WTC11 (cell line): Measurements from ENCODE around the gene GMPR. TPM values are rescaled to one million over a fixed set of nuclear protein-coding genes. Genes with fewer than 3 reads are reported as not detected.
A peak's percentile ranks its signal among the peaks of the same experiment; 100 is the strongest.

Experiments
- ATAC-seq: fragments of 200-7000 bp; cut with Tn5 transposase; 2 replicates; pipeline ENCODE4 v1.10.0; 2021; ENCODE audit warnings: mild to moderate bottlenecking, moderate library complexity
- CTCF ChIA-PET: fragments of 300-600 bp; sonication (Branson Sonifier 250); formaldehyde crosslinking; loops from one replicate; lab custom pipeline; 2021; ENCODE audit warnings: antibody characterized with exemption; lab: Charles Lee
- POLR2A ChIA-PET: fragments of 350-600 bp; sonication (Branson Sonifier 250); formaldehyde crosslinking; loops from one replicate; lab custom pipeline; 2021; ENCODE audit warnings: antibody characterized with exemption; lab: Charles Lee
- DNase-seq: peaks from one replicate; pipeline ENCODE4 v3.0.0; 2021; ENCODE audit warnings: low spot score
- H3K27ac Mint-ChIP-seq: 2 replicates; pipeline ENCODE4 v1.8.0; 2021; ENCODE audit warnings: mixed read lengths
- H3K27me3 Mint-ChIP-seq: 2 replicates; pipeline ENCODE4 v1.8.0; 2021; ENCODE audit warnings: low read depth, mild to moderate bottlenecking, moderate library complexity, mixed read lengths
- H3K36me3 Mint-ChIP-seq: 2 replicates; pipeline ENCODE4 v1.8.0; 2021; ENCODE audit warnings: mixed read lengths
- H3K4me1 Mint-ChIP-seq: 2 replicates; pipeline ENCODE4 v1.8.0; 2022; ENCODE audit warnings: mixed read lengths
- H3K4me3 Mint-ChIP-seq: 2 replicates; pipeline ENCODE4 v1.8.0; 2021; ENCODE audit warnings: mild to moderate bottlenecking, moderate library complexity, mixed read lengths
- H3K9me3 Mint-ChIP-seq: 2 replicates; pipeline ENCODE4 v1.8.0; 2021; ENCODE audit warnings: mixed read lengths
- JAZF1 ChIP-seq: fragments of 250-450 bp; sonication (Bioruptor Pico); IDR thresholded peaks from 2 replicates; pipeline ENCODE4 v1.9.0; 2021; ENCODE audit warnings: moderate library complexity, mild to moderate bottlenecking, inconsistent platforms
- NR2C2 ChIP-seq: sonication (generic); formaldehyde crosslinking; IDR thresholded peaks from 2 replicates; pipeline ENCODE4 v1.8.0; 2022; ENCODE audit warnings: mild to moderate bottlenecking, missing genetic modification reagents
- TP53 ChIP-seq: sonication (generic); formaldehyde crosslinking; IDR thresholded peaks from 2 replicates; pipeline ENCODE4 v1.8.1; 2023; ENCODE audit warnings: mild to moderate bottlenecking, missing genetic modification reagents
- ZNF138 ChIP-seq: sonication (generic); formaldehyde crosslinking; conservative IDR thresholded peaks from 2 replicates; pipeline ENCODE4 v1.8.1; 2022; ENCODE audit warnings: mild to moderate bottlenecking, moderate library complexity, missing genetic modification reagents
- ZNF219 ChIP-seq: sonication (generic); formaldehyde crosslinking; IDR thresholded peaks from 2 replicates; pipeline ENCODE4 v1.8.0; 2023; ENCODE audit warnings: missing genetic modification reagents, mild to moderate bottlenecking, borderline replicate concordance
- total RNA-seq: library from RNA; stranded (reverse); gene quantifications from 3 replicates; pipeline ENCODE4 v1.2.3, GENCODE V29; 2021
- TF ChIP-seq, protein P1 (sequence below): fragments of 200-600 bp; IDR thresholded peaks from 2 replicates; pipeline ENCODE4 v1.8.0; 2022; ENCODE audit warnings: antibody characterized with exemption
- TF ChIP-seq, protein P2 (sequence below): sonication (generic); formaldehyde crosslinking; IDR thresholded peaks from 2 replicates; pipeline ENCODE4 v1.8.0; 2023; ENCODE audit warnings: missing genetic modification reagents, mild to moderate bottlenecking, borderline replicate concordance
- TF ChIP-seq, protein P3 (sequence below): sonication (generic); formaldehyde crosslinking; IDR thresholded peaks from 2 replicates; pipeline ENCODE4 v1.8.0; 2023; ENCODE audit warnings: mild to moderate bottlenecking, missing genetic modification reagents
- TF ChIP-seq, protein P4 (sequence below): fragments of 250-450 bp; sonication (Bioruptor Pico); IDR thresholded peaks from 2 replicates; pipeline ENCODE4 v1.9.0; 2021; ENCODE audit warnings: mild to moderate bottlenecking, borderline replicate concordance

GMPR gene
- total RNA-seq, 1 experiment from 2014 or later: 2.4 TPM

DNA sequence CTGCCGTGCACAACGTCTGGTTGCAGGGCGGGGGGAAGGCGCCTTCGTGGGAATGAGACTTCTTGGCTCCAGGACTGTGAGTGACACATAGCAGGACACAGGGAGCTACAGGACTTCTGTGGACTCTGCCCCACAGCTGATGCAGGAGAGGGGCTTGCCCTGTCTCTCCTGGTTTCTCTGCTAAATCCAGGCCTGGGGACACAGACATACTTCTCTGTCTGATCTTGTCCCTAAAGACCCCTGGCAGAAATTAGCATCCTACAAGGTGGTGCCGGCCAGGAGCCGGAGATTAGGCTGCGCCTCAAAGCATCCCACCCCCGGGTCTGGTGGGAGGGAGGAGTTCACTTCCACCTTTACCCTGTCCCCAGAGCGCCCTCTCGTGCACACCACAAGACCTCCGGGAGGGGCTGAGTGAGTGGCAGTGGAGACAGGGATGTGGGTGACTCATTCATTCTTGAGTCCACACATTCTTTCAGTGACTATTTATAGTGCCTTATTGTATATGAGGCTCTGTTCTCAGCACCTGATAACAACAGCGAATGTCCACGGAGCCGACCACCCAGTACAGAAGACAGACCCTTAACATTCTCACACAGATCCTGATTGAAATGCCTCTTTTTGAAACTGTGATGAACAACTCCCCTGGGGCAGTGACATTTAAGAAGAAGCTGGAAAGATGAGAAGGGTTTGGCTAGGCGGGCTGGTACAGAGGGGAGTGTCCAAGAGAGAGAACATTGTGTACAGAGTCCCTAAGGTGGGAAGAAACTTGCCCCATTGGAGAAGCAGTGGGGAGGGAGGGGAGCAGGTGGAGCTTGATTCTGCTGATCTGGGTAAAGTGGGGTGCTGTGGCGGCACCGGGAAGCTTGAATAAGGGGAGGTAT, 39.0 kb downstream of the GMPR start (continued):
- TF ChIP-seq, protein P1, sequence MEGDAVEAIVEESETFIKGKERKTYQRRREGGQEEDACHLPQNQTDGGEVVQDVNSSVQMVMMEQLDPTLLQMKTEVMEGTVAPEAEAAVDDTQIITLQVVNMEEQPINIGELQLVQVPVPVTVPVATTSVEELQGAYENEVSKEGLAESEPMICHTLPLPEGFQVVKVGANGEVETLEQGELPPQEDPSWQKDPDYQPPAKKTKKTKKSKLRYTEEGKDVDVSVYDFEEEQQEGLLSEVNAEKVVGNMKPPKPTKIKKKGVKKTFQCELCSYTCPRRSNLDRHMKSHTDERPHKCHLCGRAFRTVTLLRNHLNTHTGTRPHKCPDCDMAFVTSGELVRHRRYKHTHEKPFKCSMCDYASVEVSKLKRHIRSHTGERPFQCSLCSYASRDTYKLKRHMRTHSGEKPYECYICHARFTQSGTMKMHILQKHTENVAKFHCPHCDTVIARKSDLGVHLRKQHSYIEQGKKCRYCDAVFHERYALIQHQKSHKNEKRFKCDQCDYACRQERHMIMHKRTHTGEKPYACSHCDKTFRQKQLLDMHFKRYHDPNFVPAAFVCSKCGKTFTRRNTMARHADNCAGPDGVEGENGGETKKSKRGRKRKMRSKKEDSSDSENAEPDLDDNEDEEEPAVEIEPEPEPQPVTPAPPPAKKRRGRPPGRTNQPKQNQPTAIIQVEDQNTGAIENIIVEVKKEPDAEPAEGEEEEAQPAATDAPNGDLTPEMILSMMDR: no peak
- TF ChIP-seq, protein P2, sequence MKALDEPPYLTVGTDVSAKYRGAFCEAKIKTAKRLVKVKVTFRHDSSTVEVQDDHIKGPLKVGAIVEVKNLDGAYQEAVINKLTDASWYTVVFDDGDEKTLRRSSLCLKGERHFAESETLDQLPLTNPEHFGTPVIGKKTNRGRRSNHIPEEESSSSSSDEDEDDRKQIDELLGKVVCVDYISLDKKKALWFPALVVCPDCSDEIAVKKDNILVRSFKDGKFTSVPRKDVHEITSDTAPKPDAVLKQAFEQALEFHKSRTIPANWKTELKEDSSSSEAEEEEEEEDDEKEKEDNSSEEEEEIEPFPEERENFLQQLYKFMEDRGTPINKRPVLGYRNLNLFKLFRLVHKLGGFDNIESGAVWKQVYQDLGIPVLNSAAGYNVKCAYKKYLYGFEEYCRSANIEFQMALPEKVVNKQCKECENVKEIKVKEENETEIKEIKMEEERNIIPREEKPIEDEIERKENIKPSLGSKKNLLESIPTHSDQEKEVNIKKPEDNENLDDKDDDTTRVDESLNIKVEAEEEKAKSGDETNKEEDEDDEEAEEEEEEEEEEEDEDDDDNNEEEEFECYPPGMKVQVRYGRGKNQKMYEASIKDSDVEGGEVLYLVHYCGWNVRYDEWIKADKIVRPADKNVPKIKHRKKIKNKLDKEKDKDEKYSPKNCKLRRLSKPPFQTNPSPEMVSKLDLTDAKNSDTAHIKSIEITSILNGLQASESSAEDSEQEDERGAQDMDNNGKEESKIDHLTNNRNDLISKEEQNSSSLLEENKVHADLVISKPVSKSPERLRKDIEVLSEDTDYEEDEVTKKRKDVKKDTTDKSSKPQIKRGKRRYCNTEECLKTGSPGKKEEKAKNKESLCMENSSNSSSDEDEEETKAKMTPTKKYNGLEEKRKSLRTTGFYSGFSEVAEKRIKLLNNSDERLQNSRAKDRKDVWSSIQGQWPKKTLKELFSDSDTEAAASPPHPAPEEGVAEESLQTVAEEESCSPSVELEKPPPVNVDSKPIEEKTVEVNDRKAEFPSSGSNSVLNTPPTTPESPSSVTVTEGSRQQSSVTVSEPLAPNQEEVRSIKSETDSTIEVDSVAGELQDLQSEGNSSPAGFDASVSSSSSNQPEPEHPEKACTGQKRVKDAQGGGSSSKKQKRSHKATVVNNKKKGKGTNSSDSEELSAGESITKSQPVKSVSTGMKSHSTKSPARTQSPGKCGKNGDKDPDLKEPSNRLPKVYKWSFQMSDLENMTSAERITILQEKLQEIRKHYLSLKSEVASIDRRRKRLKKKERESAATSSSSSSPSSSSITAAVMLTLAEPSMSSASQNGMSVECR (CRISPR knock-in tag): no peak
- TF ChIP-seq JAZF1 (CRISPR knock-in tag): no peak
- TF ChIP-seq, protein P3, sequence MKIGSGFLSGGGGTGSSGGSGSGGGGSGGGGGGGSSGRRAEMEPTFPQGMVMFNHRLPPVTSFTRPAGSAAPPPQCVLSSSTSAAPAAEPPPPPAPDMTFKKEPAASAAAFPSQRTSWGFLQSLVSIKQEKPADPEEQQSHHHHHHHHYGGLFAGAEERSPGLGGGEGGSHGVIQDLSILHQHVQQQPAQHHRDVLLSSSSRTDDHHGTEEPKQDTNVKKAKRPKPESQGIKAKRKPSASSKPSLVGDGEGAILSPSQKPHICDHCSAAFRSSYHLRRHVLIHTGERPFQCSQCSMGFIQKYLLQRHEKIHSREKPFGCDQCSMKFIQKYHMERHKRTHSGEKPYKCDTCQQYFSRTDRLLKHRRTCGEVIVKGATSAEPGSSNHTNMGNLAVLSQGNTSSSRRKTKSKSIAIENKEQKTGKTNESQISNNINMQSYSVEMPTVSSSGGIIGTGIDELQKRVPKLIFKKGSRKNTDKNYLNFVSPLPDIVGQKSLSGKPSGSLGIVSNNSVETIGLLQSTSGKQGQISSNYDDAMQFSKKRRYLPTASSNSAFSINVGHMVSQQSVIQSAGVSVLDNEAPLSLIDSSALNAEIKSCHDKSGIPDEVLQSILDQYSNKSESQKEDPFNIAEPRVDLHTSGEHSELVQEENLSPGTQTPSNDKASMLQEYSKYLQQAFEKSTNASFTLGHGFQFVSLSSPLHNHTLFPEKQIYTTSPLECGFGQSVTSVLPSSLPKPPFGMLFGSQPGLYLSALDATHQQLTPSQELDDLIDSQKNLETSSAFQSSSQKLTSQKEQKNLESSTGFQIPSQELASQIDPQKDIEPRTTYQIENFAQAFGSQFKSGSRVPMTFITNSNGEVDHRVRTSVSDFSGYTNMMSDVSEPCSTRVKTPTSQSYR (CRISPR knock-in tag): no peak
- TF ChIP-seq, protein P4, sequence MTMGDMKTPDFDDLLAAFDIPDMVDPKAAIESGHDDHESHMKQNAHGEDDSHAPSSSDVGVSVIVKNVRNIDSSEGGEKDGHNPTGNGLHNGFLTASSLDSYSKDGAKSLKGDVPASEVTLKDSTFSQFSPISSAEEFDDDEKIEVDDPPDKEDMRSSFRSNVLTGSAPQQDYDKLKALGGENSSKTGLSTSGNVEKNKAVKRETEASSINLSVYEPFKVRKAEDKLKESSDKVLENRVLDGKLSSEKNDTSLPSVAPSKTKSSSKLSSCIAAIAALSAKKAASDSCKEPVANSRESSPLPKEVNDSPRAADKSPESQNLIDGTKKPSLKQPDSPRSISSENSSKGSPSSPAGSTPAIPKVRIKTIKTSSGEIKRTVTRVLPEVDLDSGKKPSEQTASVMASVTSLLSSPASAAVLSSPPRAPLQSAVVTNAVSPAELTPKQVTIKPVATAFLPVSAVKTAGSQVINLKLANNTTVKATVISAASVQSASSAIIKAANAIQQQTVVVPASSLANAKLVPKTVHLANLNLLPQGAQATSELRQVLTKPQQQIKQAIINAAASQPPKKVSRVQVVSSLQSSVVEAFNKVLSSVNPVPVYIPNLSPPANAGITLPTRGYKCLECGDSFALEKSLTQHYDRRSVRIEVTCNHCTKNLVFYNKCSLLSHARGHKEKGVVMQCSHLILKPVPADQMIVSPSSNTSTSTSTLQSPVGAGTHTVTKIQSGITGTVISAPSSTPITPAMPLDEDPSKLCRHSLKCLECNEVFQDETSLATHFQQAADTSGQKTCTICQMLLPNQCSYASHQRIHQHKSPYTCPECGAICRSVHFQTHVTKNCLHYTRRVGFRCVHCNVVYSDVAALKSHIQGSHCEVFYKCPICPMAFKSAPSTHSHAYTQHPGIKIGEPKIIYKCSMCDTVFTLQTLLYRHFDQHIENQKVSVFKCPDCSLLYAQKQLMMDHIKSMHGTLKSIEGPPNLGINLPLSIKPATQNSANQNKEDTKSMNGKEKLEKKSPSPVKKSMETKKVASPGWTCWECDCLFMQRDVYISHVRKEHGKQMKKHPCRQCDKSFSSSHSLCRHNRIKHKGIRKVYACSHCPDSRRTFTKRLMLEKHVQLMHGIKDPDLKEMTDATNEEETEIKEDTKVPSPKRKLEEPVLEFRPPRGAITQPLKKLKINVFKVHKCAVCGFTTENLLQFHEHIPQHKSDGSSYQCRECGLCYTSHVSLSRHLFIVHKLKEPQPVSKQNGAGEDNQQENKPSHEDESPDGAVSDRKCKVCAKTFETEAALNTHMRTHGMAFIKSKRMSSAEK: no peak
- no peak for TF ChIP-seq ZNF219 (CRISPR knock-in tag)
- no peak for TF ChIP-seq ZNF138 (CRISPR knock-in tag)
- no peak for TF ChIP-seq TP53 (CRISPR knock-in tag)

DNA sequence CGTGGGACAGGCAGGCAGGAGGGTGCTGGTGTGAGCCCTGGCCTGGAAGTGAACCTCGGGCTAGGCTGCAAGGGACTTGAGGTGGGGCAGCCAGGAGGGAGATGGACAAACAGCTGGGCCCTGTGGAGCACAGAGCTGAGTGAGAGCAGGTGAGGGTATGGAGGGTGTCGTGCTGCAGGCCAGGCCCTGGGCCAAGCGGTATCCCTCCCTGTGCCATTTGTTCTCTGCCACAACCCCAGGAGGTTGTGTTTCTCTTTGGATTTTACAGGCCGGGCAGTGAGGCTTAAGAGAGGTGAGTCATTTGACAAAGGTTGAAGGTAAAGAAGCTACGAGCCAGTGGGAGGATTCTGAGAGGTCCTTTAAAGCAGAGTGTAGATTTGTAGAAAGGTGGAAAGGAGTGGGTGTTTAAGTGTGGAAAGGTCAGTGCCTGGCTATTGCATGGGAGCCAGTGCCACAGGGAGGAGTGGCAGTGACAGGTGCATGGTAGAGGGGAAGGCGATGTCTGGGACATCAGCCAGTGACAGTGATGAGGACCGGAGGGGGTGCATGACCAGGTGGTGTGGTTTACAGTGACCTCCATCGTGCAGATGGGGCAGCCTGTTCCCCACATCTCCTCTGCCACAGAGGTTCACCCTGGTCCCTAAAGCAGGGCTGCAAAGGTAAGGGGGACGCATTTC, 39.8 kb downstream of the GMPR start:
- no peaks in the 10 kb centered on the region for H3K27me3 Mint-ChIP-seq
- no peak for ATAC-seq
- no peaks in the 10 kb centered on the region for H3K9me3 Mint-ChIP-seq
- no peaks in the 10 kb centered on the region for H3K36me3 Mint-ChIP-seq
- peaks cover 9% of the 10 kb centered on the region for H3K4me1 Mint-ChIP-seq
- H3K27ac Mint-ChIP-seq: no peak overlapping the region
- TF ChIP-seq NR2C2 (CRISPR knock-in tag): 0 out of 2 replicates have a peak, but pooled peaks have one; percentile 32
- no peak for TF ChIP-seq JAZF1 (CRISPR knock-in tag)
- TF ChIP-seq, all 79 proteins: peak for 1
- CTCF ChIA-PET: interaction anchor here (0.7 to 3.7 kb wide), 9 partner anchors 8 to 95 kb away, joined by 3 to 27 read pairs (median 6); partner anchors contain the start of gene GMPR
- no peak overlapping the region for H3K4me3 Mint-ChIP-seq
- DNase-seq: no peak
- POLR2A ChIA-PET: no interaction called here
